NOMO-1 treated with DMSO at 0.1 percent for 48 hours (cell line): ENCODE data around the gene ABHD16A.

Source experiments
- DNase-seq: peaks from one replicate; lab custom pipeline; 2025; ENCODE audit not compliant: unreplicated experiment; lab: John Stamatoyannopoulos, UW

ABHD16A gene

DNA sequence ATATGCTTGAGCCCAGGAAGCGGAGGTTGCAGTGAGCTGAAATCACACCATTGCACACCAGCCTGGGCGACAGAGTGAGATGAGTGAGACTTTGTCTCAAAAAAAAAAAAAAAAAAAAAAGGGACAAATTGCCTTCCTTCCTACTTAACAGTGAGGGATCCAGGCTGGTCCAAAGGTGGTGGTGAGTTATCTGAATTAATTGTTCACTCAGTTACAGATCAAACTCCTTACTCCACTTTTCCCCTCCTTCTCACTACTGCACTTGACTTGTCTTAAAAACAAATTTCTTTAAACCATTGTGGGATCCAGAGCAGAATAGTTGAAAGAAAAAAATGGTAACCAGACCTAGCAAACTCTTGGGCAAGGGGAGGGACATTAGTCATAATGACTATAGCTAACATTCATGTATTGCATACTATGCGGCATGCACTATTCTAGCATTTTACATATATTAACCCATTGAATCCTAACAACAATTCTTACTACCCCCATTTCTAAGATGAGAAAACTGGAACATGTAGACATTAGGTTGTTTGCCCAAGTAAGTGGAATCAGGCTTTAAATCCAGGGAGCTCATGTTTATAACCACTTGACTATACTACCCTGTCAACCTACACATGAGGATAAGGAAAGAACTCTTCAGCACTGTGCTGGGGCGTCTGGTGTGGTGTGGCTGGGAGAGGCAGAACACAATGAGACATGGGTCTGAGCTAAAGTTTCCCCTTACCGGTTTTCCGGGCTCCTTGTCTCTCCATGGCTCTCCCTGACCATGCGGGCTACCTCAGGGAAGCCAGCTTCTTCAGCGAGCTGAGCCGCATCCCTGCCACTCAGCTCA lies 39.8 kb downstream of the ABHD16A start:
- no peak for DNase-seq

- no peak for DNase-seq
Observed at GRCh38 chr6:31662124-31662723, 40.9 kb downstream of the ABHD16A start.

GRCh38 chr6:31661262-31662123 lies 41.6 kb downstream of the ABHD16A start:
- no peak for DNase-seq

DNA sequence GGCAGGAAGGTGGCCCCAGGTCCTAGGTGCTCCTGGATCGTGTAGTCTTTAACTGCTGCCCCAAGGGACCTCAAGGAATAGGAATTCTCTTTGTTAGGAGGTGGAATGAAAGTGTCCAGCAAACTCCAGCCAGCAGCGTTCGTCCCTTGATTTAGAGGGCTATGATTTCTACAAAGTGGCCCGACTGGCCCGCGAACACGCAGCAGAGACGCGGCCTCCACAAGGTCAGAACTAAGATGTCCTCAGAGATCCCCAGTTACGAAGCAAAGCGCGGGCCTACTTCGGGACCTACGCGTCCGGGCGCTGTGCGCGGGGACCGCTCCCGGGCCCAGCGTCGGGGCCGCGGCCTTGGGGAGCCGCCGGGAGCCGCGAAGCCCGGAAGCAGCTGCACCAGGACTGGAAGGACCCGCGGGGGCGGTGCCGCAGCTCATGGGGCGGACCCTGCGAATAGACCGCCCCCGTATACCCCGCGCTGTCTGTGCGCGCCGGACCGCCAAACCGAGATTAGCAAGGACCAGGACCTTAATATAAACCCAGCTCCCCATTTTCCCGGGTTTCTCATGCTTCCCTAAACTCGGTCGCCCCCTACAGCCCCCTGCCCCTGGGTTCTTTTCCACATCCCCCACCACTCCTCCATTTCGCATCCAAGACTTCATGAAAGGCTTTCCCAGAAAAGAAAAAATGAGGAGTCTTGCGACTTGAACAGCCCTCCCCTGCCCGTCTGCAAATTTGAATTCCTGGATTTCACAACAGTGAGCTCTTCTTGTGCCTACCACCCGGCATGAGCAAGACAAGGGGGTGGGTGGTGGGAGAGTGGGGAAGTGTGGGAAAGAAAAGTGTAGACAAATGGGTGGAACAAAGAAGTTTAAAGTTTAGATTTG lies 42.5 kb downstream of the ABHD16A start, which contains the start of gene C6orf47:
Gene C6orf47, minus strand, starts transcription at position 398 of the 881 bp plus-strand sequence. CDS start 831 bp downstream, outside the sequence.
- DNase-seq = peak; percentile 69

DNA sequence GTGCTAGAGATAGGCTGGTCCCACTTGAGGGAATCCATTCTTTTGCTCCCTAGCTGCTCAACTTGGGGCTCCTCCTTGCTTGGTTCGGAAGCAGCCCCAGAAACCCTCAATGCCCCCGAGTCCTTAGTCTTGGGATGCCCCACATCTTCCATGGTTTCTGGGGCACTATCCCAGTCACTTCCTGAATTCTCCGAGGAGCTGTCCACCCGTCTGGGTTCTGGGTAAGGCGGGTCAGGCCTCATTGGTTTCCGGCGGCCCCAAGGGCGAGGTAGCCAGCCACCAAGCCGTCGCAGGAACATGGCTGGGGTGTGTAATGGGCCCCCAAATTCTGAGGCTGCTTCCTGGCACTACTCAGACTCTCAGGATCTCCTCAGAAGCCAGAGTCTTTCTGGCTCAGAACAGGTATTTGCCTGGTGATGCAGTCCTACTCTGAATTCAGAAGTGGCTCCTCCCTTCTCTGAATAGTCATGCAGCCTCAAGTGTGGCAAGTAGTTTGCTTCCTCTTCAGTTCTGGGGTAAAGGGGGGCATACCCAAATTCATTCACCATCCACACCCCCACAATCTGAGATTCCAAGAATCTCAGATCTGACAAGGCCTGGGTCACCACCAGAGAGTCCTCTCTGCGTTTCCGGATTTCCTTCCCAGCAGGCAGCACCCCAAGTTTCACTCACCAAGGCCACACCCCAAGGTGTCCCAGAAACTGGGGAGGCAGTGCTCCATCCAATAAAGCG lies 43.3 kb downstream of the ABHD16A start:
- DNase-seq = peak; percentile 55

GRCh38 chr6:31658983-31659648 lies 44.0 kb downstream of the ABHD16A start:
- DNase-seq = no peak

DNA sequence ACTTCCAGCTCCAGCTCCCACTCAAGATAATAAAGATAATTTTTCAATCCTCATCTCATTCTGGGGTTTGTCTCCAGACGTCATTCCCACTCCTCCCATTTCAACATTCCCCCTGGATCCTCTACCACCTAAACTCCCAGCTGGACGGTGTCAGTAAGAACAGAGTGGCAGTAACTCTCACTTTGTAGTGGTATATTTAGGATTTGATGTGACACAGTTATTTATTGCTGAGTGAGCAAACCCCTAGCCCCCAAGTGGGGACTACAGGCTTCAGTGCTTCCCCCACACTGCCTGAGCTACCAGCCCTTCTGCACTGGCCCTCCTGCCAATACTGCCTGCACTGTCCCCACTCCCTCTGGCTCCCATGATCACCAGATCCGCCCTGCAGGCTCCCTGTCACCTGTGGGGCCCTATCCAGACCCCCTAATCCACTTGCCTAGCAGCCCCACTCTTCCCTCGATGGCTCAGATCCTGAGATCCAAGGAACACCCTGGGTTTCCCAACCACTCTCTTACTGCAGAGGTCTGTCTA lies 44.9 kb downstream of the ABHD16A start:
- DNase-seq = no peak

- DNase-seq = no peak
Observed at GRCh38 chr6:31657406-31658157, 45.5 kb downstream of the ABHD16A start.

GRCh38 chr6:31655349-31656237 lies 47.5 kb downstream of the ABHD16A start, which contains the start of gene APOM:
Gene APOM, plus strand, starts transcription at chr6:31655894. Its CDS starts 73 bp downstream, at chr6:31655967.
- DNase-seq = no peak

DNA sequence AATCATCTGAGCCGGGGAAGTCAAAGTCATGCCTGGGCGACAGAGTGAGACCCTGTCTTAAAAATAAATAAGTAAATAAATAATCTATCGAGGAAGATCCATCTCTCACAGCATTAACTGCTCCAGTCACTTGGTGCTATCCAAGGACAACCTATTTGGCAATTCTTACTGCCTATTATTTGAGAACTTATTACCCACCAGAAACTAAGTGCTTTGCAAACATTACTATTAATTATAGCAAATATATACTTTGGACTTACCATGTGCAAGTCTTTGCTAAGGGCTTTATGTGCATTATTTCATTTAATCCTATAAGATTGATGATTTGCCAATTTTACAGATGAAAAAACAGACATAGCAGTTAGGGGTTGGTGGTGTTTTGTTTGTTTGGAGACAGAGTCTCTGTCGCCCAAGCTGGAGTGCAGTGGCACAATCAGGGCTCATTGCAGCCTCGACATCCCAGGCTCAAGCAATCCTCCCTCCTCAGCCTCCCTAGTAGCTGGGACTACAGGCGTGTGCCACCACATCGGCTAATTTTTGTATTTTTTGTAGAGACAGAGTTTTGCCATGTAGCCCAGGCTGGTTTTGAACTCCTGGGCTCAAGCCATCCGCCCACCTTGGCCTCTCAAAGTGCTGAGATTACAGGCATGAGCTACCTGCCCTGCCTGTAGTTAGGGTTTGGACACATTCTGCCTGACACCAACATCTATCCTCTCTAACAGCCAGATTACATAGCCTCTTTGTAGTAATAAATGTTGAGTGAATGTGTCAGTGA lies 48.4 kb downstream of the ABHD16A start:
- DNase-seq = no peak

- DNase-seq = peak; percentile 97
Observed at GRCh38 chr6:31652925-31653724, 50.0 kb downstream of the ABHD16A start.

DNA sequence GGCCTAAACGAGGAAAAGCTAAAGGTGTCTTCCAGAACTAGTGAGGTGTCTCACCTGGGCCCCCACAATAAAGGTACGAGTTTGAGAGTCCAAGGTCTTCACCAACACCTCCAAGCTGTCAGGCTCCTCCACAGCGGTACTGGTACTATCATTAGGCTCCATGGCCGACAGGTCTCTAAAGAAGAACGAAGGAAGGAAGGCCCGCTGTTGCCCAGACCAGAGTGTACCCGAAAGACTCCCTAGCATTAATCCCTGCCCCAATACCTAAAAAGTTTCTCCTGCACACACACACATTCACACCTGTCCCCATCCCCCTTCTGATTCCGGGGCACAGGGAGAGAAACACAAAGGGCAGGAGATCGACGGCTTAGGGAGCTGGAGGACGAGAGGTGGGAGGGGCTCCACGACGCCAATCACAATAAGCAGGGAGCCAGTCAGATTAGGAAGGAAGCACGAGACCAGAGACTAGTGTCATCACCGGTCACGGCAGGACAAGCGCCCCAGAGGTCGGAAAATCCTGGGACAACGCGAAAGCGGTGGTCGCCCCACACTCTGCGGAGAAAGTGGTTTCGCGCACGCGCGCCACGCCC lies 51.4 kb downstream of the ABHD16A start:
- peak; percentile 81 for DNase-seq

GRCh38 chr6:31645325-31645724 lies 57.8 kb downstream of the ABHD16A start:
- no peak for DNase-seq

- DNase-seq = no peak
Observed at GRCh38 chr6:31643818-31644454, 59.2 kb downstream of the ABHD16A start.
